NCI-H1092 treated with DMSO at 0.1 percent for 48 hours (cell line): ENCODE data around the gene PRKAG3.

Experiments used
- DNase-seq: peaks from one replicate; lab custom pipeline; 2025; lab: John Stamatoyannopoulos, UW

Gene PRKAG3

DNA sequence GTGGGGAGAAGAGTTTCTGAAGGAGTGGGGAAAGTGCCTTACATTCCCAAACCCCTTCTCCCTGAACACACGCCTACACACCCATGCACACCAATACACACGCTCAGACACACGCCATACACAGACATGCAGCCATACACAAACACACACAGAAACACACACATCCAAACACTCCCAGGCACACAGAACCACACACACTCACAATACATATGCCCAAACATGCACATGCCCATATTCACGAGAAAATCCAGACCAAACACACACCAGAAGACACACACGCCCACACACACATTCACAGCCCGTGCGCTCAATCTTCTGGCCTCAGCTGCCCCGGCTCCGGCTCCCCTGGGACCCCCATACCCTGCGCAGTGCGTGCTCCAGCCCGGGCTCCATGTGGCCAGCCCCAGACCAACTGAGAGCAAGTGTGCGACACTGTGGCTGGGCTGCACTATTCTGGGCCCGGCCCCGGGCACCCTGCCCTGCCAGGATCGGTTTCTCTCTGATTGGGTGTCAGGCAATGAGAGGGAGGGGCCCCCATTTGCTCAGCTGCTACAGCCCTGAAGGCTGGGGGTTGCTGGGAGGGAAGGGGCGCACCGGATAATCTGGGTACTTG lies at the start of gene PRKAG3:
PRKAG3 (minus strand) TSS at position 426 of the 613 bp plus-strand sequence.
- DNase-seq: no peak

DNA sequence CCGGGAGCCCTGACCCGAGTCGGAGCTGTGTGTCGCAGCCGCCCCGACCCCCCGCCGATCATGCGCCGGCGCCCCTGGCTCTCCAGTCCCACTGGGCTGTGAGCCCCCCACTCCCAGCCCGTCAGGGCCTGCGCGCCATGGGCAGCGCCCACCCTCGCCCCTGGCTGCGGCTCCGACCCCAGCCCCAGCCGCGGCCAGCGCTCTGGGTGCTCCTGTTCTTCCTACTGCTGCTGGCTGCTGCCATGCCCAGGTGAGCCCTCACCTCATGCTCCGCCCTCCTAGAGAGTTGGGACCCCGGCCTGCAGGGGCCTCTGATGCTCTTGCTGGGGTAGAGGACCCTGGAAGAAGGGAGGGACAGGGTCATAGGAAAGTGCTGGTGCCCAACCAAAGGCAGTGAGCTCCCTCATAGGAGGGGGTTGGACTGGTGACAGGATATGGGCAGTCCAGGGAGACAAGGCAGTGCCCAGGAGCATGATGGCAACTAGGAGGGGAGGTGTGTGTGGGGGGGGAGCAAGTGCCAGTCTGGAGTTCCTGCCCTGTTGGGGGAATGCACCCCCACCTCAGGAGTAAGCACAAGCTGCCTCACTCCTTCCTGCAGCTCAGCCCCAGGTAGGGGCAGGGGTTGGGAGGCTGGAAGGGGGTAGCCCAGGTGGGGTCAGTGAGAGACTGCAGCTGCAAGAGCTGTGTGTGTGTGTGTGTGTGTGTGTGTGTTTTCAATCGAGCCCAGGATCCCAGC lies 49.4 kb upstream of the PRKAG3 start:
- no peak for DNase-seq

DNA sequence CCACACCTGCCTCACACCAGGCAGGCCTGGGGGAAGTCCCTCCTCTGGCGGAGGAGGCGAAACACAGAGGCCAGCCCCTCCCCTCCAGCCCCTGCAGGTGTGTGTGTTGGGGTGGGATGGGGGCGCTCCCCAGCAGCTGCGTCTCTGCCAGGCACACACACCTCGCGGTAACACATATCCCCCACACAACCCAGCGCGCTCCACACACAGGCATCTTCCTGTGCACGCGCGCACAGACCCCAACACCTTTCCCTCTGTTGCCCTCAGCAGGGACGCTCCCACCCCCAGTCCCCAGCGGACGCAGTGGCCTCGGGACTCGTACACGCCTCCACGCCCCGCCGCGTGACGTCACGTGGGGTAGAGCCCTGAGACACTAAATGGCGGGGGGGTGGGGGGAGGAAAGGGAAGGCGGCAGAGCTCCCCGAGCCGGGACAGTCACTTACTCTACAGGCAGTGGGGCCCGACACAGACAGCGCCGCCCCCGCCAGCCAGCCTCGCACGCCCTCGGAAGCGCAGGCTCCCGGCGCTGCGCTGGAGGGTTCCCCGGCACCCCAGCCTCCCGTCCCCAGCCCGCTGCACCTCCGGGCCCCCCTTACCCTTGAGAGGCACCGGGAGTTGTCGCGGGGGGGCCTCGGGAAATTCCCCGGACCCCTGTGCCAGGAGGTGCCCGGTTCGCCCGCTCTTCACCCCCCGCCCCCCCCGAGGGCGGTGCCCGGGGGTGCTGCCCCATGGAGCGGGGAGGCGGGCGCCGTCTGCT lies 48.7 kb upstream of the PRKAG3 start, which contains the start of gene WNT10A:
WNT10A (plus strand) TSS at position 751 of the 757 bp plus-strand sequence. CDS start 144 bp downstream, outside the sequence.
- no peak for DNase-seq

DNA sequence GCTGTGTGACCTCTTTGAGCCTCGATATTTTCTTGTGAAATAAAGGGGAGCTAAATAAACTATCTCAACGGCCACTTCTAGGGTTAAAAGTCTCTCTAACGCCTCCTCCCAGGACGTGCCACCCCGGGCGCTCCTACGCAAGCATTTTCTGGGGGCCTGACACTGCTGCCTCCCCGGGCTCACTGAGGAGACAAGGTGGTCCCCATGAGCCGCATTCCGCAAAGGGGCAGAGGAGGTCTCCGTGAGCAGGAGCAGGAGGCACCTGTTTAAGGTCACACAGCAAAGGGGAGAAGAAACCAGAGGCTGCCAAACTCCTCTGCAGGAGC lies 48.1 kb upstream of the PRKAG3 start:
- DNase-seq: no peak

DNA sequence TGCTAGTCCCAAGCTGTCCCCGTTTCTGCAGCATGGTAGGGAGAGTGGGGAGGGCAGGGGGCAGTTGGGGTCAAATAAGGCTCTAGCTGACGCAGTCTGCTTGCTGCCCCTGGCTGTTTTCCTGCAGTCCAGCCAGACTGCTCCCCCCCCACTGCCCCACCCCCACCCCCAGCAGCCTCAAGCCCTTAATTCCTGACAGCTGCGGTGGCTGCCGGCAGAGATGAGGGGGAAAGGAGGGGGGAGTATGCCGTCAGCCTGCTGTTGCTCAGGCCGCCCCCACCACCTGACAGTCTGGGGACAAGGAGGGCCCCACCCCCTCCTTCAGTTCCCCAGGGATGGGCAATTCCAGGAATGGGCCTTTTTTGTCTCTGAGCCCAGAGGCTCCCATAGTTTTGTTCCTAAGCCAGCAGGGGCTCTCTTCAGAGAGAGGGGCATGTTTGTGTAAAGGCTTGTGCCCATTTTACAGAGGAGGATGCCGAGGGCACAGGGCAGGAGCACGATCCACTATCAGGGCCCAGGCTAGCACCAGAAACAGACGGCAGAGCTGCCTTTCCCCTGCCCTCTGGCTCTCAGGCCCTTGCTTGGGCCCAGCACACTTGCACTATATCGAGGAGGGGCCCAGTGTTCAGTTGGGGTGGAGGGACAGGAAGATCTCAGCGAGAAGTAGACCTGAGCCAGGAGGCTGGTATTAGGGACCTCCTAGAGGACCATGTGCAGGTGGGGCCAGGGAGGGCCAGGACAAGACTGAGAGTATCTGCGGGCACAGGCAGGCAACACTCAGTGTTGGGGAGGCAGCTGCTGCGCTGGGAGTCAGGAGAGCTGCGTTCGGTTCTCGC lies 47.5 kb upstream of the PRKAG3 start:
- no peak for DNase-seq

DNA sequence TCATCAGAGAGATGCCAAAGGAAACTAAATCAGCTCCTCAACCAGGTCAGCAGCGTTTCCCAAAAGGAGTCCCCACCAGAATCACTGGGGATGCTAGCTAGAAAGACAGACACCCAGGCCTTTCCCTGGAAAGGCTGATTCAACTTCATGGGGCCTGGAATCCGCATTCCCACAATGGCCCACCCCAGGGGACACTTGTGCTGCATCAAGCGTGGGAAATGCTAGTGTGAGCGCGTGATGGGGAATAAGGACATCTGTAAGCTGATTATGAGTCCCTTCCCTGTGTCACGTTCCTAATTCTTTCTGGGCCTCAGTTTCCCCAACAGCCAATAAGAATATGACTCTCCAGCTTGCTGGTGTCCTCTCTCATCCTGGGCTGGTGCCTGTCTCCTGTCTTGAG lies 46.9 kb upstream of the PRKAG3 start:
- no peak for DNase-seq

DNA sequence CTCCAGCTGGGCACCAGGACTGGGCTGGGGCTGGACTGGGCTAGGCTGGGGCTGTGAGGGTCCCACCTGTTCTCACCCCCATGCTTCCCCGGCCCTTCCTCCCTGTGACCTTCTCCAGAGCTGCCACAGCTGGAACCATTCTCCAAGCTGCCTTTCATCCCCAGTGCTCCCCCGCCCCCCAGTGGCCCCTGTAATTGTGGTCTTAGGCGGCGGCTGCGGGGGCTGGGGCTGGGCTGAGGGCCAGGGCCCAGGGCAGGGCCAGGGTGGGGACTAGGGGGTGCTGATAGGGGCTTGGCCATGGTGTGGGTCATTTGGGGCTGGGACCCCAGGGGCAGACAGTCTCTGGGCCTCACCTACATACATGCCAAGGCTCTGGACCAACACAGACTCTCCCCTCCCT lies 46.3 kb upstream of the PRKAG3 start:
- no peak for DNase-seq

DNA sequence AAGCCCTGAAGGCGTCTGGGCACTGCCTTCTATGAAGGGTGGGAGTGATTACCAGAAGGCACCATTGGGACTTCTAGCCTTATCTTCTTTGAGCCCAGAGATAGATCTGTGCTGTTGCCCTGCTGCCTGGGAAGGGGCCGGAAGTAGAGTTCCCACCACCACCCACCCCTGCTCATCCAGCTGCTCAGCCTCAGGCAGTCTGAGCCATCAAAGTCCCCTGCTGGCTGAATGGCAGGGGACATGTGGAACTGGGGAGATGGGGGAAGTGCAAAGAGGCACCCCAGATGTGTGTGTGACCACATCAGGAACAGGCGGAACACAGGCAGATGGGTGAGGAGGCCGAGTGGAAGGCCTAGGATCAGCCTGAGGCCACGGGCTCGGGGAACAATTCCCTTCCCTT lies 45.7 kb upstream of the PRKAG3 start:
- DNase-seq: no peak

DNA sequence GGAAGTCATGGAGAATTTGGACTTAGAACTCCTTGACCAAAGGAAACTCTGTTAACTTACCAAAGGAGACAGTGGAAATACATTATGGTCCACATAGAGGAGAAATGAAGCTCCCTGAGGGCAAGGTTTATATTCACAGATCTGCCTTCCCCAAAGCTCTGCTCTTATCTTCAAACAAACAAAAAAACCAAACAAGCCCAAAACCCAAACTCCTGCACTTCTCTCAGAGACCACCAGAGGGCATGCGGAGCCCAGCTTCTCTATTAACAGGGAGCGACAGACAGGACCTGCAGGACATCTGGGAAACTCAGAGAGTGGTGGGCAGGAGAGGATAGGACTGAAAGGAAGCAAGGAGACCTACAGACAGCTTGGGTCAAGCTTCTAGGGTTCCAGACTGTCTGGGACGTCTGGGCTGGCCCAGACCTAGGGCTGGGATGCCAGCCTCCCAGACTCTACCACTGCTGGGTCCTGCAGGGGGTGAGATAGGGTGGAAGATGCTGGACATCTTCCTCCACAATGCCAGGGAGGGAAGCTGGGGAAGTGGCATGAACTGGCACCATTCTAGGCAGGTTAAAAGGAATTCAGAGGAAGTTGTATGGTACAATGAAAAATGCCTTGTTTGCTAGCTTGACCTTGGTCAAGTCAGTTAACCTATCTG lies 45.1 kb upstream of the PRKAG3 start:
- DNase-seq: peak; percentile 50

DNA sequence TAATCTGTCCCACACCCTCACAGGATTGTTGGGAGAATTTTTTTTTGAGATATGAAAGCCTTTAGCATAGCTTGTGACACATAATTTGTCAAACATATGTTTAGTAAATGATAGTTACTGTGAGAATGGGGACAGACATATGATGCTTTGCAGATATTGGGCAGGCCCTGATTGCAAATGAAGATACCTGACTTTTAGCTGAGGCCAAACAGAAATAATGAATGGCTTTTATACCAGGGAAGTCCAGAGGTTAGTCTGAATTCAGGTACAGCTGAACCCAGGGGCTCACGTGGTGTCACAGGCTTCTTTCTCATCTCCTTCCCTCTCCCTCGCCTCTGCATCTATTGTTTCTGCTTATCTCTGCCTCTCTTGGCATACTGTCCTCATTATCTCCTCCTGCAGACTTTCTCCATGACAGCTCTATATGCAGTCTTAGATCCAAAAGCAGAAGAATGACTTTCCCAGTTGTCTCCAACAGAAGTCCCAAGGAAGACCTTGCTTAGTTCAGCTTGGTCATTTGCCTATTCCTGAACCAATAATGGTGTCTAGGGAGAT lies 44.2 kb upstream of the PRKAG3 start:
- DNase-seq: no peak

DNA sequence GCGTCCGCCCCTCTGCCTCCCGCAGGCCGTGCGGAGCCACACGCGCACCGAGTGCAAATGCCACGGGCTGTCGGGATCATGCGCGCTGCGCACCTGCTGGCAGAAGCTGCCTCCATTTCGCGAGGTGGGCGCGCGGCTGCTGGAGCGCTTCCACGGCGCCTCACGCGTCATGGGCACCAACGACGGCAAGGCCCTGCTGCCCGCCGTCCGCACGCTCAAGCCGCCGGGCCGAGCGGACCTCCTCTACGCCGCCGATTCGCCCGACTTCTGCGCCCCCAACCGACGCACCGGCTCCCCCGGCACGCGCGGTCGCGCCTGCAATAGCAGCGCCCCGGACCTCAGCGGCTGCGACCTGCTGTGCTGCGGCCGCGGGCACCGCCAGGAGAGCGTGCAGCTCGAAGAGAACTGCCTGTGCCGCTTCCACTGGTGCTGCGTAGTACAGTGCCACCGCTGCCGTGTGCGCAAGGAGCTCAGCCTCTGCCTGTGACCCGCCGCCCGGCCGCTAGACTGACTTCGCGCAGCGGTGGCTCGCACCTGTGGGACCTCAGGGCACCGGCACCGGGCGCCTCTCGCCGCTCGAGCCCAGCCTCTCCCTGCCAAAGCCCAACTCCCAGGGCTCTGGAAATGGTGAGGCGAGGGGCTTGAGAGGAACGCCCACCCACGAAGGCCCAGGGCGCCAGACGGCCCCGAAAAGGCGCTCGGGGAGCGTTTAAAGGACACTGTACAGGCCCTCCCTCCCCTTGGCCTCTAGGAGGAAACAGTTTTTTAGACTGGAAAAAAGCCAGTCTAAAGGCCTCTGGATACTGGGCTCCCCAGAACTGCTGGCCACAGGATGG lies 42.0 kb upstream of the PRKAG3 start:
- no peak for DNase-seq

DNA sequence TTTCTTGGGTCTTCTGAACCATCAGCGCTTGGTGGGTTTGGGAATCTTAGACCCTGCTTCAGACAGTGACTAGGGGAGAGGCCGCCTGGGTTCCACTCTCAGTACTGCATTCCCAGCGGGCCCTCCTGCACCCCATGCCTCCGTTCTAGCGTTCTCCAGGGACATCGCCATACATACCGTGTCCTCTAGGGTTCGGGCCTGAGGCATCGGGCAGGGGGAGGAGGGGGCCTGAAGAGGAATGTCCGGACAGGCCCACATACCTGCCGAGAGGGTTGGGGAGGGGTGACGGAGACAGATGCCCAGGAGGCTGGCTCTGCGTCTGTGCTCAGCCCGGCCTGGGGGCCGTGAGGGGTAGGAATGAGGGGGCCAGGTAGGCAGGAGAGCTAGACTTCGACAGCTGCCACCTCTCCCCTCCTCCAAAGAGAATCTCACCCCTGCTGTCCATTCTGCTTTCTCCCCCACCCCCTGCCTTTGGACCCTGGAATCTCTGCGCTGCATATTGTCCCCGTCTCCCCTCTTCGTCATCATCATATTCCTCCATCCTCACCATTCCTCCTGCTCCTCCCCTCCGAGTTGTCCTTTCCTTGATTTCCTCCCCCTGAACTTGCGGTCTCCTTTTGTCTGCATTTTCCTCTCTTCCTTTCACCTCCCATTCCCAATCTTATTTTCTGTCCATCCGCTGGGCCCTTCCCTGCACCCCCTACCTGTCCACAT lies 41.2 kb upstream of the PRKAG3 start:
- no peak for DNase-seq

DNA sequence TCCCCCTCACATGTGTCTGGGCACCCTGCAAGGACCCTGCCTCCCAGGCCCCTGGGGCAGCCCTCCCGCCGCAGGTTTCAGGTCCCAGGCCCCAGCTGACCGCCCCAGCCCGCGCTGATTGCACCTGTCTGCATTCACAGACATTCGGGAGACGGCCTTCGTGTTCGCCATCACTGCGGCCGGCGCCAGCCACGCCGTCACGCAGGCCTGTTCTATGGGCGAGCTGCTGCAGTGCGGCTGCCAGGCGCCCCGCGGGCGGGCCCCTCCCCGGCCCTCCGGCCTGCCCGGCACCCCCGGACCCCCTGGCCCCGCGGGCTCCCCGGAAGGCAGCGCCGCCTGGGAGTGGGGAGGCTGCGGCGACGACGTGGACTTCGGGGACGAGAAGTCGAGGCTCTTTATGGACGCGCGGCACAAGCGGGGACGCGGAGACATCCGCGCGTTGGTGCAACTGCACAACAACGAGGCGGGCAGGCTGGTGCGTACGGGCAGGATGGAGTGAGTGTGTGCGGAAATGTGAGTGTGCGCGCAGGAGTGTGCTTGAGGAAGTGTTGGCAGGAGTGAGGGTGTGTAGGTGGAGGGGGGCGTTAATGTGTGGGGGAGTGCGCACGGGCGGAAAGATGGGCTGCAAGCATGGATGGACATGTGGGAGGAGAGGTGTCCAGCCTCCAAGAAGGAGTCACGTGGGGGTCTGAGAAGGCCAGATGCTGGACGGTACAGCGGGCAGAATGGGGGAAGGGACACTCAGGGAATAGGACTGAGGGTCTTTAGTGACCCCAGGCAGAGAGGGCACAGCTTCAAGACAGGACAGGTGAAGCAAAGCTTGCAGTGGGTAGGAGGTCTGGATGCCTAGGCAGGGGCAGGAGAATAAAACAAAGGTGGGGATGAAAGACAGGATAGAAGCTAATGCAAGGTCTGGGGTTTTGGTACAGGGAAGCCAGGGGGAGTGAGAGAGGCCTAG lies 40.0 kb upstream of the PRKAG3 start:
- no peak for DNase-seq

DNA sequence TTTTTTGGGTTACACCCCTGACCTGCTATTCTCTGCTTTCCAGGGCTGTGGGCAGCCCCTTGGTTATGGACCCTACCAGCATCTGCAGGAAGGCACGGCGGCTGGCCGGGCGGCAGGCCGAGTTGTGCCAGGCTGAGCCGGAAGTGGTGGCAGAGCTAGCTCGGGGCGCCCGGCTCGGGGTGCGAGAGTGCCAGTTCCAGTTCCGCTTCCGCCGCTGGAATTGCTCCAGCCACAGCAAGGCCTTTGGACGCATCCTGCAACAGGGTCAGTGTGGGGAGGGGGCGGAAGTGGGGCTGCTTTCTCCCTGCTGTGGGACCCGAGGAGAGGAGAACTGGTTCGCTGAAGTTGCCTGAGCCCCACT lies 39.4 kb upstream of the PRKAG3 start:
- DNase-seq: no peak

DNA sequence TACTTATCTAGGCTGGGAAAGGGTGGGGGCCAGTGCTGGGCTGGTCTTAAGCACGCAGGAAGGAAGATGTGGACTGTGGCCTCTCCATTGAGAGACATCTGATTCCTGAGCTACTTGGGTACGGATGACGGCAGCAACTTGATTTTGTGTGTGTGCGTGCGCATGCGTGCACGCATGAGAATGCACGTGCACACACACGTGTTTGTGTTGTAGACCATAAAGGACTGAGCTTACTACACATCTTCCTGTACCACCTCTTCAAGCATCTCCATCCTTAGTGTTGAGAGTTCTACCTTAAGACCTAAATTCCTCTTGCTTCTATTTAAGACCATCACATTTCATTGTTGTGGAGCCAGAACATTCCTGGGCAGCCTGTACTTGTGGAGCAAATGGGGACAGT lies 37.5 kb upstream of the PRKAG3 start:
- DNase-seq: no peak

DNA sequence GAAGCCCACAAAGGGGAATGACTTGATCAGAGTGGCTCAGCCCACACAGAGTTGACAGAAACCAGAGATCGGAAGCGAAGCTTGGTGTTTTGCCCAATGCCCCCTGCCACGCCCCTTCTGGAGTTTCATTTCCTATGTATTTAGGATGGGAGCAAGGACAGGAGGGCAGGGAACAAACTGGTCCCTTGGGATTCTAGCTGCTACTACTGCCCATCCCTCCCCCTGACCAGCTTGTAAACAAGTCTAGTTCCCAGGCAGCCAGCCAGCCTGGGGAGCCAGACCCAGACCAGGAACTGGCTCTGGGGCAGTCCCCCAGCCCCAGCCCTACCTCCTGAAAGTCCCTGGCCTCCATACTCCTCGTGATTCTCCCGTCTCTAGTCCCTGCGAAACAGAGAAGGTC lies 36.3 kb upstream of the PRKAG3 start:
- DNase-seq: no peak

DNA sequence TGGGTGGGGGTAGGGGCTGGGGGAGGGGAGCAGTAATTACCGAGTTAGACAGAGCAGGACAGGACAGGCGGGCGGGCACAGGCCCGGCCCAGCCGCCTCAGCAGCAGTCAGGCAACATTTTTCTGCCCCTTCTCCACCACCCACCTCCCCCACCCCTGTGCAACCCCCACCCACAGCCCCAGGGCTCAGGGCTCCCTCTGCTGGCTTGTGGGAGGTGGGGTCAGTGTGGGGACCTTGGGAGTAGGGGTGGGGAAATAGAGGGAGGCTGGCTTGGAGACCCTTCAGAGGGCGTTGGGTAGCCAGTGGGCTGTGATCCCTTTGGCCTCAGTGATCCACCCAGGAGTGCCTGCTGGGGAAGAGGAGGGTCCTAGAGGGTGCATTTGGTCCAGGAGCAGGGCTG lies 34.4 kb upstream of the PRKAG3 start:
- no peak for DNase-seq

DNA sequence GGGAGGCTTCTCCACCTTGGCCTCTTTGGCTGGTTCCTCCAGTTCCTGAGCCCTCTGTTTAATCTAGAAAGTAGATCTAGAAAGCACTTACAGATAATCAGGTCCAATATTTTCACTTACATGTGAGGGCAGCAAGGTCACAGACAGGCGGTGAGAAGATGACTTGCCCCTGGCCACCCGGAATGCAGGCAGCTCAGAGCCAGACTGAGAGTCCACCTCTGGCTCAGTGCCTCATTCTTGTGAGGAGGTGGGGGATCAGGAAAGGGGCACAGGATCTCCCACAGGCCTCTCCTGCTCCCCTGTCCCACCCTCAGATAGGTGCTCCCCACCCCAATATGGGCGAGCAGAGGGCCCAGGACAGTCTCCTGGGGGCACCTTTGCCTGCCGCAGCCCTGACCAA lies 33.8 kb upstream of the PRKAG3 start:
- DNase-seq: no peak

DNA sequence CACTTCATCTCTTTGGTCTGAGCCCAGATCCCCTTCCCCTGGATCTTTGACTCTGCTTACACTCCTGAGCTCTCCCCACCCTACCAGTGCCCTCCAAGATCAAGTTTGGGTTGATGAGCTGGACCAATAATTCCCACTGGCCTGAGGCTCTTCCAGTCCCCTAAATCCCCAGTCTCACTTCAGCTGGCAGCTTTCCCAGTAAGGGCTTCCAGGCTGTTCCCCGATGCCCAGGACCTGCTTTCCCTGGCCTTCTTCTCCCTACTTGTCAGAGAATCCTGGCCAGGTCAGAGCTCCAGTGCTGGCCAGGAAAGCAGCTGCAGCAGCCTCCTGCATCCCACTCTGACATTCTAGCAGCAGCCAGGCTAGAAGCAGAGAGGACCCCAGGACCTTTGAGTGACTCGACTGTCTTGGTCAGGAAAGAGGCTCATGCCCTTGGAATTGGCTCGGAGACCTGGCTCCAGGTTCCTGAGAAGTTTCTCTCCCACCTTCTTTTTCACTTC lies 31.5 kb upstream of the PRKAG3 start:
- no peak for DNase-seq
